NCI-H82 treated with DMSO at 0.1 percent for 48 hours (cell line): Measurements from ENCODE around the gene TMEM131.
"Not testable (repeated sequence)": the region's sequence is repeated elsewhere in the genome, so short reads cannot be mapped to it uniquely, and the experiment has no call there.

Experiments
- DNase-seq: peaks from one replicate; lab custom pipeline; 2025; ENCODE audit not compliant: unreplicated experiment; lab: John Stamatoyannopoulos, UW

TMEM131 gene

GRCh38 chr2:98022067-98022466 lies 26.3 kb upstream of the TMEM131 start:
- not testable (repeated sequence) for DNase-seq

DNA sequence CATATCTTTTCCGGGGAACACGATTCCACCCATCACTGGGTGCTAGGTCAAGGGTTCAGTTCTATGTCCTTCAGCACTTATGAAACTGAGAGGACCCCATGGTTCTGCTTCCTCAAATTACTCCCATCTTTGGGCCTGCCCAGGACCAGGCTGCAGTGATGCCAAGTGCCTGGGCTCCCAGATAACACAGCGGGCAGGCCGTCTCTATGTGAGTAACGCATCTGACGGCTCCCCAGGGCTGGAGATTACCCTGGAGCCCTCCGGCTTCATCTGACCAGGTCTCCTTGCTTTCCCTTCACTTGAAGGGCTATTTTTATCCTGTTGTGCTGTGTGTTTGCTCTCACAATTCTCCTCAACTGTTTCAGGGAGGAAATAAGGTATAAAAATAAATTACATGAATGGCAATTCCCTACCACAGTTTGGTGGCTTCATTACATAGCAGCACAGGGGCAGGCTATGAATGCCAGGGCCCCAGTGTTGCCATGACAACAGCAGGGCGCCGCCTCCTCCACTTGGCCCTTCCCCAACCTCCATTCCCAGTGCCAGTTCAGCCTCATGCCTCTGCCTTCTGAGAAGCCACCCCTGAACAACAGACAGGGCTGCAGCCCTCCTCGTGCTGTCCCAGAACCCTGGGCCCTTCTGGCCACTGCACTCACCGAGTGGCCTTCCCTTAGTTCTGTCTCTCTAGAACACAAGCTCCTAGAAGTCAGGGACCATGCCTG lies 25.4 kb upstream of the TMEM131 start:
- DNase-seq, result no peak

DNA sequence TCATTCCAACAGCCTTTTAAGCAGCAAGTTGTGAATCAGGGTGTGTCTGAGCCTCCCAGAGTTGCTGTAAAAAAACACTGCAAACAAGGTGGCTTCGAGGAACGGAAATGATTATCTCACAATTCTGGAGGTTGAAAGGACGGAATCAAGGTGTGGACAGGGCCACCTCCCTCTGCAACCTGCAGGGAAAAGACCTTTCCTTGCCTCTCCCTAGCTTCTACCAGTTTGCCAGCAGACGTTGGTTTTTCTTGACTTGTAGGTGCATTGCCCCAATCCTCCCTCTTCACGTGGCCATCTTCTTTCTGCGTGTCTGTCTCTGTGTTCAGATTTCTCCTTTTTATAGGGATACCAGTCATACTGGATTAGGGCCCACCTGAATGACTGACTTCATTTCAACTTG lies 24.8 kb upstream of the TMEM131 start:
- DNase-seq, result no peak

DNA sequence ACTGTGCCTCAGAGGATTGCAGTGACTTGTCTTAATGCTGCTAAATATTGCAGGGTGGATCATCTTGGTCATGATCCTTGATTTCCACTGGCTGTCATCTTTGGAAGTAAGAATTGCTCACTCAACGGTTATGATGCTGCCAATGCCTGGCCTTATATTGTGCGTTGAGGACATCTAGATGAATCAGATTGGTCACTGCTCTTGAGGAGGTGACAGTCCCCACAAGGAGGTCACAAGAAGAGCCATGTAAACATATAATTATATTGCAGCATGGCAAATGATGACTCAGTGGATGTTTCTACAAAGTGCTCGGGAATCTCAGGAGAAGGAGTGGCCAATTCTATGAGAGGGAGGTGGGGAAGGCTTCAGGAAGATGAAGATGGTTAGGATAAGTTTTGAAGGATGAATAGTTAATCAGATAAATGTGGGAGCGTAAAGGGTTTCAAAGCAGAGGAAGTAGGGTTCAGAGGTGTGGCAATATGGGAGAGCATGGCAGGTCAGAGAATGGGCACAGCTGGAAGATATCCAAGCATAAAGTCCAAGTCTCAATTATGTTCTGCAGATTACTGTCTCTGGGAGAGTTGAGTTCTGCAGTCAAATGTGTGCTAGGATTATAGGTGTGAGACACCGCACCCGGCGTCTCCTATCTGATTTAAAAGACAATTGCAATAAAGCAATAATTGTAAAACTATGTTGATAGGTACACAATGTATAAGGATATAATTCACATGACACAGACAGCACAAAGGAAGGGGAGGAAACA lies 21.3 kb upstream of the TMEM131 start:
- no peak for DNase-seq

GRCh38 chr2:98015671-98016070 lies 19.9 kb upstream of the TMEM131 start:
- DNase-seq, result no peak

DNA sequence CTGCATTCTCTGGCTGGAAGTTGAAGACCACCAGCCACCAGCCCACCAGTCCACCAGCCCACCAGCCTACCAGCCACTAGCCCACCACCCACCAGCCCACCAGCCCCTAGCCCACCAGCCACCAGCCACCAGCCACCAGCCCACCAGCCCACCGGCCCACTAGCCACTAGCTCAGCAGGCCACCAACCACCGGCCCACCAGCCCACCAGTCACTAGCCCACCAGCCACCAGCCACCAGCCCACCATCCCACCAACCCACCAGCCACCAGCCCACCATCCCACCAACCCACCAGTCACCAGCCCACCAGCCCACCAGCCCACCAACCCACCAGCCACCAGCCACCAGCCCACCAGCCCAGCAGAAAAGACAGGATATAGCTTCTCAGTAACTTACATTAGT lies 18.6 kb upstream of the TMEM131 start:
- DNase-seq, result no peak

GRCh38 chr2:98013407-98014042 lies 17.8 kb upstream of the TMEM131 start:
- no peak for DNase-seq

DNA sequence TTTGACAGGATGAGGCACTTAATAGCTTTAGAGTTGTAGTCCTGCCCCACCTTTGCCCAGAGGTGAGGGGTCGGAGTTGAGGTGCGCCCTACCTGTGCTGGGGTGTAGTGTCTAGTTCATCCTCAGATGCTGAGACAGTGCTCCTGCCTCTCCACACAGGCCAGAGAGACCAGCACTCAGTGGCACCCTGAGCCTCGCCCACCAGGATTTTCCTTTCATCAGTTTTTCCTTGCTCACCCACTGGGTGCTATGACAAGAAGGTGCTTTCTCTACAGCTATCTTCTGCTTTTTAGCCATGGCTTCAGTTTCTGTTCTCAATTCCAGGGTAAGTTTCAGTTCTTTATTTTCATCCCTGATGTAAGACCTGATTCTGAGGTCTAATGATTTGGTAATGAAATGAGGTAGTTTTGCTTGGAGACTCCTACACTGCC lies 16.8 kb upstream of the TMEM131 start:
- DNase-seq, result no peak

DNA sequence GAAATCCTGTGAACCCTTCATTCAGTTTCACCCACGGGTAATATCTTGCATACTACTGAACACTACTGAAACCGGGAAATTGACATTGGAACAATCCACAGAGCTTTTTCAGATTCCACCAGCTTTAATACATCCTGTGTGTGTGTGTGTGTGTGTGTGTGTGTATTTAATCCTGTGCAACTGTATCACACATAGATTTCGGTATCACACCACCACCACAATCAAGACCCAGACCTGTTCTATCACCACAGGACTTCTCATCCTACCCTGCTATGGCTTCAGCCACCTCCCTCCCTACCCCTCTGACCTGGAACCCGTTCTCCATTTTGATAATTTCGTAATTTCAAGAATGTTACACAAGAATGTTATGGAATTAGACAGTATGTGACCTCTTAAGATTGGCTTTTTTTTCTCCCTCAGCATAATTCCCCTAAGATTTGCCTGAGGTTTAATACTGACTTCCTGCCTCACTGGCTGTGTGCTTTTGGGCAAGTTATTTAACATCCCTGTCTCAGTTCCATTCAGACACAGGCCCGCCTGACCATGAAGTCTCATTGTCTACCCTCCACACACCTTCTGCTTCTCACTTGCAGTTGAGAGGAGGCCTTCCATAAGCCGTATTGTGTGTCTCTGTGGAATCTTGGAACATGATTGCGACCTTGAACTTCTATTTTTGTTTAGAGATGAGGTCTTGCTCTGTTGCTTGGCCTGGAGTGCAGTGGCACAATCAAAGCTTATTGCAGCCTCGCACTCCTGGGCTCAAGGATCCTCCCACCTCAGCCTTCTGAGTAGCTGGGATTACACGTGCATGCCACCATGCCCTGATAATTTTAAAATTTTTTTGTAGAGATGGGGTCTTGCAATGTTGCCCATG lies 14.4 kb upstream of the TMEM131 start:
- DNase-seq, result no peak

GRCh38 chr2:98008415-98008814 lies 12.7 kb upstream of the TMEM131 start:
- DNase-seq, result no peak

DNA sequence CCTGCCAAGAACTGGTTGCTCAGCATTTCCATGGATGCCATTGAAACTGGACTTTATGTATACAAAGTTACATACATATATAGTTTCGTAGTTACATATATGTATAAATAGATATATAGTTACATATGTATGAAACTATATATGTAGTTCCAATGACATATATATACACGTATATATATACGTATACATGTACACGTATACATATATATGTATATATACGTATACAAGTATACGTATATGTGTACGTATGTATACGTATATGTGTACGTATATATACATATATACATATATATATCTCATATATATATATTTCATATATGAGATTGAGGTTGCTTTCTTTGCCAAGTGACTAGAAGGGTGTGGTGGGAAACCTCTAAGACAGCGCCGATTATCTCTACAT lies 10.6 kb upstream of the TMEM131 start:
- DNase-seq, result no peak

- no peak for DNase-seq
Measured at GRCh38 chr2:98004613-98005012, 8.9 kb upstream of the TMEM131 start.

GRCh38 chr2:98004047-98004446 lies 8.3 kb upstream of the TMEM131 start:
- no peak for DNase-seq

DNA sequence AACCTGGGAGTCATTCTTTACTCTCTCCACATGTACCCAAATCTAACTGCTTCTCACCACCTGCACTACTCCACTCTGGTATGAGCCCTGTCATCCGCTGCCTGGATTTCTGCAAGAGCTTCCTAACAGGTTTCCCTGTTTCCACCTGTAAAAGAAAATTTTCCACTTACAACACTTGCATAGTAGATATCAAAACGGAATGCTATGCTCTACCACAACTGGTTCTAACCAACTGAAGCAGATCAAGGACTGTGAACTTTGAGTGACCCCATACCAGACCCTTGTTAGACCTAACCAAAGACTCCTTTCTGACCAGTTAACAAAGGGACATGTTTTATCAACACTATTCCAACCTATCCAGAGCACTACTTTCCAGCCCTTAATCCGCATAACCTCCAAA lies 3.8 kb upstream of the TMEM131 start:
- DNase-seq, result no peak

DNA sequence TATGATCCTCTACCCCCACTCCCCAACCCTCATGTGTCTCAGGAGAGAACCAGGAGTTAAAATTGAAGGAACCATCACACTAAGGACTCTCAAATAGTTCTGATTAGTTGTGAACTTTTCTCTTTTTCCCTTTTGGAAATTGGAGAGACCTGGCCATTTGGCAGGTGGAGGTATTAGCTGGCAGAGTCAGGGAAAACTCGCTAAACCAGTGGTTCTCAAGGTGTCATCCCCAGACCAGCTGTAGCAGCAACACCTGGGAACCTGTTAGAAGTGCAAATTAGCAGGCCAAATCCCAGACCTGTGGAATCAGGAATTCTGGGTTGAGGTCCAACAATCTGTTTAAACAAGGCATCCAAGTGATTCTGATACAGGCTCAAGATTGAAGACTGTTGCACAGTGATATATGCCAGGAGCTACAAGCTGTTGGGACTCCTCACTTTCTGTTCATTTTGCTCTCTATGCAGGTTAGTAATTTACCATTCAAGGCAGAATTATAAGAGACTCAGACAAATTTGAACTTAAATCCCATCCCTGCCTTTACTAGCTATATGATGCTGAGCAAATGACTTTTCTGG lies 2.8 kb upstream of the TMEM131 start:
- no peak for DNase-seq

GRCh38 chr2:97997784-97998392 lies 2.1 kb upstream of the TMEM131 start:
- DNase-seq, result no peak

GRCh38 chr2:97996679-97997078 lies 931 bp upstream of the TMEM131 start:
- no peak for DNase-seq

- peak; percentile 3 for DNase-seq
Measured at GRCh38 chr2:97995026-97995733, 568 bp downstream of the TMEM131 start.

DNA sequence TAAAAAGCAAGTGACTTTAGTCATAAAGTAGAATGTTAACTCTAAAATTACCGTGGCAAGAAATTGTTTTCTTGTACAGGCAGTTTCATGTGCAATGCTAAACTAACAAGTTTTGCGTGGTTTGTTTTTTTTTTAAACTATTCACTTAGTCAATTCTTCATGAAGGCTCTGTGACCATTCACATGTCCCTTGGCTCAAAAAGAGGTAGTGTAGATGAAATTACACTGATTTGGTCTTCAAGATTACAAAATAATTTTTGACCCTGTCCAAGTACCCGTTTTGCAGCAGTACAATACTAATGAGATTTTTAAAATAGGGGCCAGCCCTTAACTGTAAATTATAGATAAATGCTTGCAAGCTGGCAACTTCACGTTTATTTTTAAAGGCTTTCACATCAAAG lies 1.3 kb downstream of the TMEM131 start:
- no peak for DNase-seq

DNA sequence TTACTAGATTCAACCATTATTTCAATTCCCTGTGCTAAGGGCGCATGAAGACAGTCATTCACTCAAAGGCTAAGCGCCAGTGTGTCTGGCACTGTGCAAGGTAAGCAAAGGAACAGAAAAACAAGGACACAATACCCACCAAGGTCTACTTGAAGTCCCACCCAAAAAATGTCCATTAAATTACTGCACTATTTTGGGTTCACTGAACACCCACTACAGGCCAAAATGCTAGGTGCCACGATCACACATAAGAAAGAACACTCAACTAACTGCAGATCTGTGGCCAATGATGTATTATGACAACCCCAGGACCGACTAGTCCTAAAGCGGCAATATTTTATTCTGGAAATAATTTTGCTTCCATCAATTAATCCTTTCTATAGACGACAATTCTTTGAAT lies 1.8 kb downstream of the TMEM131 start:
- peak; percentile 5 for DNase-seq
